ENCODE results near the gene SH2D1A. TPM values are rescaled to one million over a fixed set of nuclear protein-coding genes. Genes with fewer than 3 reads are reported as not detected.

The SH2D1A gene
- total and polyA plus RNA-seq, 2 of the 13 experiments (the other 11 are each of a cell fraction or from before 2014, with no cell fraction given): not detected

DNA sequence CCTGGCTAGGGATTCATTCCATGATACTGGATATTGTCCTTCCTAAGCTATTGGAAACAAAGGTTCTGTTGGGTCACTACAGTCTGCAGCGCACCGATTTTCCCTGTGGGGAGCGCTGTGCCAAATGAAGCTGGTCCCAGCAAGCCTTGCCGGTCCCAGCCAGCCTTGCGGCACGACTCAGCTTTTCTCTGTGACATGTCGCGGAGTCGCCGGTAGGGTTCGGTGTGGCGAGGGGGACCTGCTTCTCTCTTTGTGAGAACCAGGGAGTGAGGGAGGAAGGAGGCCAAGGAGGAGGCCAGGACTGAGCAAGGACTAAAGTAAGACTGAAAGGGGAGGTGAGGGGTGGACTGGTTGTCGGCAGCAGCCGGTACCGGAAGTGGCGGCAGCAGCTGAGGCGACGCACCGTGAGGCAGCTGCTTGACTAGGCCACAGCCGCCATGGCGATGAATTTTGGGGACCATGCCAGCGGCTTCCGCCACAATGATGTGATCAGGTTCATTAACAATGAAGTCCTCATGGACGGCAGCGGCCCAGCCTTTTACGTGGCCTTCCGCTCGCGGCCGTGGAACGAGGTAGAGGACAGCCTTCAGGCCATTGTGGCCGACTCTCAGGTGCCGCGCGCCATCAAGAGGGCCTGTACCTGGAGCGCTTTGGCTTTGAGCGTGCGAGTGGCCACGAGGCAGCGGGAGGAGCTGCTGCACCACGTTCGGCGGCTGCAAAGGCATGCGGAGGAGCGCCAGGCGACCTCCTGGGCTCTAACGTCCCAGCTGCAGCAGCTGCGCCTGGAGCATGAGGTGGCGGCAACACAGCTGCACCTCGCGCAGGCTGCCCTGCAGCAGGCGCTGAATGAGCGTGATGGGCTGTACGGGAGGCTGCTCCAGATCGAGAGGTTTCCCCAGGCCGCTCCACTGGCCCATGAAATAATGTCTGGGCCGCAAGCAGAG lies 13.6 kb upstream of the SH2D1A start, which contains the start of gene TEX13D (continued):
- TF ChIP-seq, protein P1, sequence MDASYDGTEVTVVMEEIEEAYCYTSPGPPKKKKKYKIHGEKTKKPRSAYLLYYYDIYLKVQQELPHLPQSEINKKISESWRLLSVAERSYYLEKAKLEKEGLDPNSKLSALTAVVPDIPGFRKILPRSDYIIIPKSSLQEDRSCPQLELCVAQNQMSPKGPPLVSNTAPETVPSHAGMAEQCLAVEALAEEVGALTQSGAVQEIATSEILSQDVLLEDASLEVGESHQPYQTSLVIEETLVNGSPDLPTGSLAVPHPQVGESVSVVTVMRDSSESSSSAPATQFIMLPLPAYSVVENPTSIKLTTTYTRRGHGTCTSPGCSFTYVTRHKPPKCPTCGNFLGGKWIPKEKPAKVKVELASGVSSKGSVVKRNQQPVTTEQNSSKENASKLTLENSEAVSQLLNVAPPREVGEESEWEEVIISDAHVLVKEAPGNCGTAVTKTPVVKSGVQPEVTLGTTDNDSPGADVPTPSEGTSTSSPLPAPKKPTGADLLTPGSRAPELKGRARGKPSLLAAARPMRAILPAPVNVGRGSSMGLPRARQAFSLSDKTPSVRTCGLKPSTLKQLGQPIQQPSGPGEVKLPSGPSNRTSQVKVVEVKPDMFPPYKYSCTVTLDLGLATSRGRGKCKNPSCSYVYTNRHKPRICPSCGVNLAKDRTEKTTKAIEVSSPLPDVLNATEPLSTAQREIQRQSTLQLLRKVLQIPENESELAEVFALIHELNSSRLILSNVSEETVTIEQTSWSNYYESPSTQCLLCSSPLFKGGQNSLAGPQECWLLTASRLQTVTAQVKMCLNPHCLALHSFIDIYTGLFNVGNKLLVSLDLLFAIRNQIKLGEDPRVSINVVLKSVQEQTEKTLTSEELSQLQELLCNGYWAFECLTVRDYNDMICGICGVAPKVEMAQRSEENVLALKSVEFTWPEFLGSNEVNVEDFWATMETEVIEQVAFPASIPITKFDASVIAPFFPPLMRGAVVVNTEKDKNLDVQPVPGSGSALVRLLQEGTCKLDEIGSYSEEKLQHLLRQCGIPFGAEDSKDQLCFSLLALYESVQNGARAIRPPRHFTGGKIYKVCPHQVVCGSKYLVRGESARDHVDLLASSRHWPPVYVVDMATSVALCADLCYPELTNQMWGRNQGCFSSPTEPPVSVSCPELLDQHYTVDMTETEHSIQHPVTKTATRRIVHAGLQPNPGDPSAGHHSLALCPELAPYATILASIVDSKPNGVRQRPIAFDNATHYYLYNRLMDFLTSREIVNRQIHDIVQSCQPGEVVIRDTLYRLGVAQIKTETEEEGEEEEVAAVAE (CRISPR knock-in tag; IDR thresholded peaks at IDR 0.05; ENCODE audit: borderline replicate concordance): no peak
- TF ChIP-seq, protein P2, sequence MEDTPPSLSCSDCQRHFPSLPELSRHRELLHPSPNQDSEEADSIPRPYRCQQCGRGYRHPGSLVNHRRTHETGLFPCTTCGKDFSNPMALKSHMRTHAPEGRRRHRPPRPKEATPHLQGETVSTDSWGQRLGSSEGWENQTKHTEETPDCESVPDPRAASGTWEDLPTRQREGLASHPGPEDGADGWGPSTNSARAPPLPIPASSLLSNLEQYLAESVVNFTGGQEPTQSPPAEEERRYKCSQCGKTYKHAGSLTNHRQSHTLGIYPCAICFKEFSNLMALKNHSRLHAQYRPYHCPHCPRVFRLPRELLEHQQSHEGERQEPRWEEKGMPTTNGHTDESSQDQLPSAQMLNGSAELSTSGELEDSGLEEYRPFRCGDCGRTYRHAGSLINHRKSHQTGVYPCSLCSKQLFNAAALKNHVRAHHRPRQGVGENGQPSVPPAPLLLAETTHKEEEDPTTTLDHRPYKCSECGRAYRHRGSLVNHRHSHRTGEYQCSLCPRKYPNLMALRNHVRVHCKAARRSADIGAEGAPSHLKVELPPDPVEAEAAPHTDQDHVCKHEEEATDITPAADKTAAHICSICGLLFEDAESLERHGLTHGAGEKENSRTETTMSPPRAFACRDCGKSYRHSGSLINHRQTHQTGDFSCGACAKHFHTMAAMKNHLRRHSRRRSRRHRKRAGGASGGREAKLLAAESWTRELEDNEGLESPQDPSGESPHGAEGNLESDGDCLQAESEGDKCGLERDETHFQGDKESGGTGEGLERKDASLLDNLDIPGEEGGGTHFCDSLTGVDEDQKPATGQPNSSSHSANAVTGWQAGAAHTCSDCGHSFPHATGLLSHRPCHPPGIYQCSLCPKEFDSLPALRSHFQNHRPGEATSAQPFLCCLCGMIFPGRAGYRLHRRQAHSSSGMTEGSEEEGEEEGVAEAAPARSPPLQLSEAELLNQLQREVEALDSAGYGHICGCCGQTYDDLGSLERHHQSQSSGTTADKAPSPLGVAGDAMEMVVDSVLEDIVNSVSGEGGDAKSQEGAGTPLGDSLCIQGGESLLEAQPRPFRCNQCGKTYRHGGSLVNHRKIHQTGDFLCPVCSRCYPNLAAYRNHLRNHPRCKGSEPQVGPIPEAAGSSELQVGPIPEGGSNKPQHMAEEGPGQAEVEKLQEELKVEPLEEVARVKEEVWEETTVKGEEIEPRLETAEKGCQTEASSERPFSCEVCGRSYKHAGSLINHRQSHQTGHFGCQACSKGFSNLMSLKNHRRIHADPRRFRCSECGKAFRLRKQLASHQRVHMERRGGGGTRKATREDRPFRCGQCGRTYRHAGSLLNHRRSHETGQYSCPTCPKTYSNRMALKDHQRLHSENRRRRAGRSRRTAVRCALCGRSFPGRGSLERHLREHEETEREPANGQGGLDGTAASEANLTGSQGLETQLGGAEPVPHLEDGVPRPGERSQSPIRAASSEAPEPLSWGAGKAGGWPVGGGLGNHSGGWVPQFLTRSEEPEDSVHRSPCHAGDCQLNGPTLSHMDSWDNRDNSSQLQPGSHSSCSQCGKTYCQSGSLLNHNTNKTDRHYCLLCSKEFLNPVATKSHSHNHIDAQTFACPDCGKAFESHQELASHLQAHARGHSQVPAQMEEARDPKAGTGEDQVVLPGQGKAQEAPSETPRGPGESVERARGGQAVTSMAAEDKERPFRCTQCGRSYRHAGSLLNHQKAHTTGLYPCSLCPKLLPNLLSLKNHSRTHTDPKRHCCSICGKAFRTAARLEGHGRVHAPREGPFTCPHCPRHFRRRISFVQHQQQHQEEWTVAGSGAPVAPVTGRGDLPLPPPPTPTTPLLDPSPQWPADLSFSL (CRISPR knock-in tag; IDR thresholded peaks at IDR 0.05): no peak

Data from HepG2 (cell line).